ENCODE measurements around the gene ROBO1.
A peak's percentile ranks its signal among the peaks of the same experiment; 100 is the strongest.
"Not testable (repeated sequence)": the region's sequence is repeated elsewhere in the genome, so short reads cannot be mapped to it uniquely, and the experiment has no call there.

The ROBO1 gene

DNA sequence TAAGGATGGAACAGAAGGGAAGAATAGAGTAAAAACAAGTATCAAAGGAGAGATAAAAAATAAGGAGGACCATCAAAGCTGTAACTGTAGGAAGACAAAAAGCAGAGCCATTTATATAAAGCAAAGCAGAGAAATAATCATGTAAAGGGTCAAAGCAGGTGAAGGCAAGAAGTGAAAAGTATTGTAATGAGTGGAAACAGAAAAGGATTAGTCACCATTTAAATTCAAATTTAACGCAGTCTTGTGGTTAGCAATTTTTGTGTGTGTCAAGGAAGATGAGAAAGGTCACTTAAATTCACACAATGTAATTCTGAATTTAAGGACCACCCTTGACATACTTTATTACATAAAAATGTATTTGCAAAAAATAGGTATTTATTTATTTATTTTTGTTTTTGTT lies 567.8 kb downstream of the ROBO1 start:
- no peak overlapping the region for H3K4me3 ChIP-seq (ENCODE audit: control insufficient read depth, low read depth, low read length)
- TF ChIP-seq, protein P1, sequence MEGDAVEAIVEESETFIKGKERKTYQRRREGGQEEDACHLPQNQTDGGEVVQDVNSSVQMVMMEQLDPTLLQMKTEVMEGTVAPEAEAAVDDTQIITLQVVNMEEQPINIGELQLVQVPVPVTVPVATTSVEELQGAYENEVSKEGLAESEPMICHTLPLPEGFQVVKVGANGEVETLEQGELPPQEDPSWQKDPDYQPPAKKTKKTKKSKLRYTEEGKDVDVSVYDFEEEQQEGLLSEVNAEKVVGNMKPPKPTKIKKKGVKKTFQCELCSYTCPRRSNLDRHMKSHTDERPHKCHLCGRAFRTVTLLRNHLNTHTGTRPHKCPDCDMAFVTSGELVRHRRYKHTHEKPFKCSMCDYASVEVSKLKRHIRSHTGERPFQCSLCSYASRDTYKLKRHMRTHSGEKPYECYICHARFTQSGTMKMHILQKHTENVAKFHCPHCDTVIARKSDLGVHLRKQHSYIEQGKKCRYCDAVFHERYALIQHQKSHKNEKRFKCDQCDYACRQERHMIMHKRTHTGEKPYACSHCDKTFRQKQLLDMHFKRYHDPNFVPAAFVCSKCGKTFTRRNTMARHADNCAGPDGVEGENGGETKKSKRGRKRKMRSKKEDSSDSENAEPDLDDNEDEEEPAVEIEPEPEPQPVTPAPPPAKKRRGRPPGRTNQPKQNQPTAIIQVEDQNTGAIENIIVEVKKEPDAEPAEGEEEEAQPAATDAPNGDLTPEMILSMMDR (conservative IDR thresholded peaks at IDR 0.05; ENCODE audit: control insufficient read depth, insufficient read depth, low read depth, low read length) = no peak
- DNase-seq (ENCODE audit: low read depth) = peak; percentile 3

- no peak for DNase-seq (ENCODE audit: low read depth)
- no peak overlapping the region for H3K4me3 ChIP-seq (ENCODE audit: control insufficient read depth, low read depth, low read length)
- TF ChIP-seq, protein P1 (conservative IDR thresholded peaks at IDR 0.05; ENCODE audit: control insufficient read depth, insufficient read depth, low read depth, low read length) = no peak
Measured at GRCh38 chr3:79187426-79187825, 580.4 kb downstream of the ROBO1 start.

DNA sequence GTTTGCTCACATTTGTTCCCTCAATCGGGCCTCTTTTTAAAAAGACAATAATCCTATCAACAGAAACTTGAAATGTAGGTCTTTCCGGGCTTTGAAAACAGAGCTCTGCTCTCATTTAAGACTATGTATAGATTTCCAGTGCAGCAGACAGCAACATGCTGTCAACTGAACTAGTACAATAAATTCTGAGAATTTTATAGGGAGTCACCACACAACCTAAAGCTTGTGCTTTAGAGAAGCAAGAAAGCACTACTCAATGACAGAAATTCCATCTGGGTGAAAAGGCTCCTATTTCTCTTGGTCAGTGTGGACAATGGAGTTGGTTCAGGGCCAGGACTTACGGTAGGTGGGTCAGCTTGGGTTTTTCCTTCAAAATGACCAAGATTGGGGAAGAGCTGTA lies 583.5 kb downstream of the ROBO1 start:
- TF ChIP-seq, protein P1 (conservative IDR thresholded peaks at IDR 0.05; ENCODE audit: control insufficient read depth, insufficient read depth, low read depth, low read length) = no peak
- no peak overlapping the region for H3K4me3 ChIP-seq (ENCODE audit: control insufficient read depth, low read depth, low read length)
- no peak for DNase-seq (ENCODE audit: low read depth)

- no peak overlapping the region for H3K4me3 ChIP-seq (ENCODE audit: control insufficient read depth, low read depth, low read length)
- no peak for DNase-seq (ENCODE audit: low read depth)
- TF ChIP-seq, protein P1 (conservative IDR thresholded peaks at IDR 0.05; ENCODE audit: control insufficient read depth, insufficient read depth, low read depth, low read length) = no peak
Measured at GRCh38 chr3:79183496-79183895, 584.3 kb downstream of the ROBO1 start.

DNA sequence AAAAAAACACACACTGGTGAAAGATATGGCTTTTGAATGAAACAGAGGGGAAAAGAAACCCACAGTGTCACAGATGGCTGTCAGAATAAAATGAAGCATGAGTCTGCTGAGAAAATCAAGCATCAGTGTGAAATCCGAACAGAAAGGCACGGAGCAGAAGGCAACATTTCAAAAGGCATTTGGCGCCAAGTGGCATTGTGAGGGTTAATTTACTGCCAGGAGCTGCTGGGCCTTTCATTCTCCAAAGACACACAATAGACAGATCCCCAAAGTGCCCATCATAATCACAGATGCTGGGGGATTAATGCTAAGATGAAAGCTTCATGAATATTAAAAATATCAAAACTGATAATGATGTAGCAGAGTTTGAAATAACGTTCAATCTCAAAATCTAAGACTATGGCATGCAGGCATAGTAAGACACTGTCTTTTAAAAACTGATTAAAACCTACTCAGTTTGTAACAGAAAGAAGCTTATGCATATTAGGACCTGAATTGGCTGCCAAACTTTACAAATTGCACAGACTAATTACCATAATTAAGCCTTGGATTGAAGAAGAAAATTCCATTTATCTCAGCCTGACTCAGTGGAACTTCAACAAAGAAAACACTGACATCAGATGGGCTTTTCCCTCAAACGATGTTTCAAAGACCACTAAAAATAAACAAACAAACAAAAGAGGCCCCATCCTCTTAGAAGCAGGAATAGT lies 589.2 kb downstream of the ROBO1 start:
- TF ChIP-seq, protein P1 (conservative IDR thresholded peaks at IDR 0.05; ENCODE audit: control insufficient read depth, insufficient read depth, low read depth, low read length) = no peak
- no peak overlapping the region for H3K4me3 ChIP-seq (ENCODE audit: control insufficient read depth, low read depth, low read length)
- no peak for DNase-seq (ENCODE audit: low read depth)

DNA sequence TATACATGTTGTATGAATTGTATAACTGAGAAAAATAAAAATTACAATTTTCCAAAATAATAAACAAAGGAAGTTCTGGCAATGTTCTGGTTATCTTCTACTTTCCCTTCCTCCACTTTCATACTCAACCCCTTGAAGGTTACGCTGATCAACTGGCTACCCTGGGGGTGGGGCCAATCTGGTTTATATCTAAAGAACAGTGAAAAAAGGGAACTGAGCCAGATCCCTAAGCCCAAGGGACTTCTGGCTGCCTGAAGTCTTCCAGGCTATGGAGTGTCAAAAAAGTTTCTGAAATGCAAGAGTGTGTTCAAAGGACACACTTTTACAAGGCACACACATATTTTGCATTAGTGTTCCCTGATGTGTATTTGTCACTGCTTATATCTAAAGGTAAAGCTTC lies 591.9 kb downstream of the ROBO1 start:
- TF ChIP-seq, protein P1 (conservative IDR thresholded peaks at IDR 0.05; ENCODE audit: control insufficient read depth, insufficient read depth, low read depth, low read length) = no peak
- DNase-seq (ENCODE audit: low read depth) = peak; percentile 10
- no peak overlapping the region for H3K4me3 ChIP-seq (ENCODE audit: control insufficient read depth, low read depth, low read length)

DNA sequence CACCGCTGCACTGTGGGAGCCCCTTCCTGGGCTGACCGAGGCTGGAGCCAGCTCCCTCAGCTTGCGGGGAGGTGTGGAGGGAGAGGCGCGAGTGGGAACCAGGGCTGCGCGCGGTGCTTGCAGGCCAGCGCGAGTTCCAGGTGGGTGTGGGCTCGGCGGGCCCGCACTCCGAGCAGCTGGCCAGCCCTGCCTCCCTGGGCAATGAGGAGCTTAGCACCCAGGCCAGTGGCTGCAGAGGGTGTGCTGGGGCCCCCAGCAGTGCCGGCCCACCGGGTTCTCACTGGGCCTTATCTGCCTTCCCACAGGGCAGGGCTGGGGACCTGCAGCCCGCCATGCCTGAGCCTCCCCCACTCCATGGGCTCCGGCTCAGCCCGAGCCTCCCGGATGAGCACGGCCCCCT lies 594.5 kb downstream of the ROBO1 start:
- not testable (repeated sequence) for H3K4me3 ChIP-seq (ENCODE audit: control insufficient read depth, low read depth, low read length); DNase-seq (ENCODE audit: low read depth)
